Rectal smooth muscle tissue (tissue), 1 donor: ENCODE data around the gene GOT1.

Experiments
- H3K27ac ChIP-seq: one replicate; pipeline ENCODE4 v1.7.0; 2013; ENCODE audit warnings: low read depth, low read length, inconsistent platforms
- H3K27me3 ChIP-seq: one replicate; pipeline ENCODE4 v1.7.0; 2013; ENCODE audit warnings: low read length; ENCODE audit not compliant: control insufficient read depth, insufficient read depth
- H3K36me3 ChIP-seq: one replicate; pipeline ENCODE4 v1.7.0; 2013; ENCODE audit warnings: low read length; ENCODE audit not compliant: control insufficient read depth, insufficient read depth
- H3K4me1 ChIP-seq: one replicate; pipeline ENCODE4 v1.7.0; 2013; ENCODE audit warnings: low read length; ENCODE audit not compliant: control insufficient read depth, insufficient read depth
- H3K4me3 ChIP-seq: one replicate; pipeline ENCODE4 v1.7.0; 2013; ENCODE audit warnings: low read length
- H3K9ac ChIP-seq: one replicate; pipeline ENCODE4 v1.7.0; 2013; ENCODE audit warnings: low read length

GOT1 gene

DNA sequence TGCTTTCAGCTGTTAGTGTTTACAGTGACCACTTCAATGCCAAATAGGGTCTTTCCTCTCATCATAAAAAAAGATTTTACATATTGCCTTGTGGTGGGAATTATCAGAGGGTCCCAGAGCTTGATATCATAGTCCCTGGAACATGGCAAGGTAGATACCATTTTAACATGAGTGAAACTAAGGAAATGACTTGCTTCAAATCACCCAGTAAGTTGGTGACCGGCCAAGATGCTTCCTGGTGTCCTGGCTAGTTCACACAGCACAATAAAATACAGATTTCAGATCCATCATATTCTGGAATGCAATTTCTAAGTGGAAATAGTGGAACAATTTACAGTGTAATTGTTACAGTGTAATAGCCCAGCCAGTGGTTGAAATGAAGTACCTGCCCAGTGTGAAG lies 64.7 kb downstream of the GOT1 start:
- no peaks in the 10 kb centered on the region for H3K27me3 ChIP-seq
- H3K27ac ChIP-seq: no peak overlapping the region
- H3K4me1 ChIP-seq: no peaks in the 10 kb centered on the region
- H3K9ac ChIP-seq: no peak overlapping the region
- no peaks in the 10 kb centered on the region for H3K36me3 ChIP-seq
- no peak overlapping the region for H3K4me3 ChIP-seq

DNA sequence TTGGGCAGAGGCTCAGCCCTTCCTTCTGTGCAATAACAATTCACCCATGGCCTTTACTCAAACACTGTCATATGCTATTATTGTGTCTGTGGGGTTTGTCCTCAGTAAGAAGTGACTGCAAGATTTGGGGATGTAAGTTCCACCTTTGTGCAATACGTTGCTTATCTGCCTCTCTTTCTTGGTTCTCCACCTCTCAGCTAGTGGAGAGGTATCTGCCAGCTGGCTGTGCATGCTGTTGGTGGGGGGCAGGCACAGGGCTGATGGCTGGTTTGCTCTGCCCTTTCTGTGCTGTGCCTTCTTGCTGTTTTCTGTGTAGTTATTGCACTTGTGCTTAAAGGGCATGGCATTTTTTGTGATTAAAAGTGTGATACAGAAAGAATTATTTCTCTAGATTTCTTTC lies 65.1 kb downstream of the GOT1 start:
- Histone ChIP-seq H3K27me3 (no peaks in the 10 kb centered on the region), H3K9ac (no peak overlapping the region), H3K4me3 (no peak overlapping the region), H3K27ac (no peak overlapping the region), H3K36me3 (no peaks in the 10 kb centered on the region), H3K4me1 (no peaks in the 10 kb centered on the region)

DNA sequence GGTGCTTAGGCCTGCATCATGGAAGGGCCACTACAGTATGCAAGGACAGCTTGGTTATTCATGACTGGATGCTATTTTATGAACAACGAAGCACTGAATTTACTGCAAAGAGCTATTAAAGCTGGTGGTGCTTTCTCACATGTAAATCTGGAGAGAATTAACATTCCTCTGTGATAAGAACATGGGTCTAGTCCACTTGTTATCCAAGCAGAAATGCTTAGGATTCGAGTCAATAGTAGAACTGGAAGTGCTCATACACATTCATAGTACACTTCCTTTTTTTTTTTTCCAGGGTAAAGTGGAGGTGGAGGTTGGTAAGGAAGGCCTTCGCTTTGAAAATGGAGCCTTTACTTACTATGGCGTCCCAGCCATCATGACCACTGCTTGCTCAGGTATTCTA lies 66.3 kb downstream of the GOT1 start:
- Histone ChIP-seq H3K9ac (no peak overlapping the region), H3K36me3 (no peaks in the 10 kb centered on the region), H3K27ac (no peak overlapping the region), H3K4me1 (no peaks in the 10 kb centered on the region), H3K27me3 (no peaks in the 10 kb centered on the region), H3K4me3 (no peak overlapping the region)

DNA sequence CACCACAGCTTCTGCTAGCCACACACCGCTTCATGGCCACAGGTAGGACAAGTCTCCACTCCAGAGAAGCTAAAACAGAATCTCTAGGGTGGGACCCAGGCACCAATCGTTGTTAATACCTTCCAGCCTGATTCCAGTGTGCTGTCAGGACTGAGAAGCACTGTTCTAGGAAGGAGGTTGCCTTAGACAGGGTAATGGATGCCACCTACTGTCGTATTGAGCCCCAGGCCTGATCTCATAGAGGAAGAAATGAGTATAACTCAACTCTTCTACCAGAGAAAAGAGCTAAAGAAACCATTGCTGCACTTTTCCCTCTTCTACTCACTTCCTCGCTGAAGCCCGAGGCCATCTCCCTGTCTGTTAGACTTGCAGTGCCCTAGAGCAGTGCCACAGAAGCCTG lies 69.5 kb downstream of the GOT1 start:
- Histone ChIP-seq H3K27me3 (no peaks in the 10 kb centered on the region), H3K27ac (no peak overlapping the region), H3K4me3 (no peak overlapping the region), H3K36me3 (no peaks in the 10 kb centered on the region), H3K9ac (no peak overlapping the region), H3K4me1 (no peaks in the 10 kb centered on the region)

DNA sequence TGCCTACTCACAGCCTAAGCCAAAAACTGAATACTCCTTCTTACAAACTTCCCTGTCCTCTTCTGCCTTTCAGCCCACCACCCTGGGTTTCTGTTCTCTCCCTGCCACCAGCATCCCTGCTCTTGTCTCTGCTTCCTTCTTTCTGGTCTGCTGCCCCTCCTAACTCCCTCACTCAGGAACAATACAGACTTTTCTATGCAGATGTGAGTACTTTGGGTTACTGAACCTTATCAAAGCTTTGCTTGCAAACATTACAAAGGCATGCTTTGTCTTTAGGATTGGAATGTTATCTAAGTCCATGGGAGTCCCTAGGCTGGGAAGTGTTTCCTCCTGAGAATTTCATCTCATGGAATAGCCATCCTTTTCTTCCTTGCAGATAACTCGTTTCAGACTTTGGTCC lies 72.3 kb downstream of the GOT1 start:
- Histone ChIP-seq H3K27me3 (no peaks in the 10 kb centered on the region), H3K36me3 (no peaks in the 10 kb centered on the region), H3K27ac (no peak overlapping the region), H3K4me1 (no peaks in the 10 kb centered on the region), H3K9ac (no peak overlapping the region), H3K4me3 (no peak overlapping the region)

DNA sequence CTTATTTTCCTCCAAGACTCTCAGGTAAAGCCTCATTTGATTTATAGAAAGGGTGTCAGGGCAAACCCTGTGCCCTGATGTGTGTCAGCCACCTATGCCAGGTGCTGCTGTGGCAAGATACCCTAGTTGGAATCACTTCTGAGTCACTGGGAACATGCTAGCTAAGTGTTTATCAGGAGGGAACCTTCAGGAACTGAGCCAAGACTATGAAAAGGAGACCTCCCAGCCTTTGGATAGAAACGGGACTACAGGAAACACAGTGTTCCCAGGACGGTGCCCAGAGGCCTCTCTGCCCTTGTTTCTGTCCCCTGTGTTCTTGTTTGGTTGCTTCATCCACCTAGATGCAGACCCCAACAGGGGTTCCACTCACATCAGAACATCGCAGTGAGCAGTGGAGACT lies 72.7 kb downstream of the GOT1 start:
- no peaks in the 10 kb centered on the region for H3K36me3 ChIP-seq
- no peak overlapping the region for H3K4me3 ChIP-seq
- H3K4me1 ChIP-seq: no peaks in the 10 kb centered on the region
- H3K27me3 ChIP-seq: no peaks in the 10 kb centered on the region
- no peak overlapping the region for H3K27ac ChIP-seq
- H3K9ac ChIP-seq: no peak overlapping the region

DNA sequence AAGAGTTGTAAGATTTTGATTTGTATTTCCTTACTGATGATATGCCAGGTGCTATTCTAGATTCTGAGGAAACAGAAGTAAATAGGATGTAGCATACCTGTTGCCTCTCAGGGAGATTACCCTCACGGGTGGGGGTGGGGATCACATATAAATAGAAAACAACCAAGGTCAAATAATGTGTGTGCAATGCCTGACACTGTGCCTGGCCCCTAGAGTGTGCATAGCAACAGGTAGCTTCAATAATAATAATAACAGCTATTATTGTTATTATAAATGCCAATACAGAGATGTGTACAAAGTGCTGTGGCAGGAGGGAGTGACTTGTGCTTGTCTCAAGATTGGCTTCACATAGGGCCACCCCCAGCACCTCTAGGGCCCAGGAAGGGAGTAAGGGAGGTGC lies 77.2 kb downstream of the GOT1 start:
- Histone ChIP-seq H3K4me1 (no peaks in the 10 kb centered on the region), H3K36me3 (no peaks in the 10 kb centered on the region), H3K27ac (no peak overlapping the region), H3K4me3 (no peak overlapping the region), H3K9ac (no peak overlapping the region), H3K27me3 (no peaks in the 10 kb centered on the region)

DNA sequence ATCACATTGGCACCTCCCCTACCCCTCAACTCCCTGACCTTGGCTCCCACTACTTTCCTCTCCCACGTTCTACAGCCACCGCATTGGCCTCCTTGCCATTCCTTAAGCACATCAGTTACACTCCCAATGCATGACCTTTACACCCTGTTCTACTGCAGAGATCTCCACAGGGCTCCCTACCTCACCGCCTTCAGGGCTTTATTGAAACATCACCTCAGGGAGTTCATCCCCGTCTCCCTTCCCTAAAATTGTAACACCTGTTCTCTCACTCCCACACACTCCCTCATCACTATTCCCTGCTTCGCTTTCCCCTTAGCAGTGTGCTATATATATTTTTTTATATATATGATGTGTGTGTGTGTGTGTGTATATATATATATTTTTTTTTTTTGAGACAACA lies 82.8 kb downstream of the GOT1 start:
- H3K4me1 ChIP-seq: no peaks in the 10 kb centered on the region
- H3K36me3 ChIP-seq: no peaks in the 10 kb centered on the region
- H3K27ac ChIP-seq: no peak overlapping the region
- H3K27me3 ChIP-seq: no peaks in the 10 kb centered on the region
- no peak overlapping the region for H3K9ac ChIP-seq
- H3K4me3 ChIP-seq: no peak overlapping the region
